Skeletal muscle tissue (tissue), 4 donors: ENCODE data around the gene KRTDAP. TPM values are rescaled to one million over a fixed set of nuclear protein-coding genes. Genes with fewer than 3 reads are reported as not detected.

Source experiments
- H3K27ac ChIP-seq: one replicate; pipeline ENCODE4 v1.7.0; 2013; ENCODE audit warnings: mild to moderate bottlenecking, low read depth, low read length, inconsistent platforms
- H3K27me3 ChIP-seq, 3 donors: one replicate each; pipeline ENCODE4 v1.7.0; 2013; ENCODE audit warnings: low read length in 3 of 3; ENCODE audit not compliant: control insufficient read depth in 3 of 3, insufficient read depth in 3 of 3
- H3K36me3 ChIP-seq, 3 donors: one replicate each; pipeline ENCODE4 v1.7.0; 2013; ENCODE audit warnings: low read length in 3 of 3; ENCODE audit not compliant: control insufficient read depth in 3 of 3, insufficient read depth in 3 of 3
- H3K4me1 ChIP-seq, 3 donors: one replicate each; pipeline ENCODE4 v1.7.0; 2013; ENCODE audit warnings: low read length in 3 of 3, mild to moderate bottlenecking in 3 of 3; ENCODE audit not compliant: control insufficient read depth in 3 of 3, insufficient read depth in 3 of 3
- H3K4me3 ChIP-seq, 3 donors: one replicate each; pipeline ENCODE4 v1.7.0; 2013; ENCODE audit warnings: low read length in 3 of 3
- H3K9ac ChIP-seq, 3 donors: one replicate each; pipeline ENCODE4 v1.7.0; 2013; ENCODE audit warnings: low read length in 3 of 3, mild to moderate bottlenecking in 3 of 3, moderate library complexity in 2 of 3, low read depth in 1 of 3
- H3K9me3 ChIP-seq, 3 donors: one replicate each; pipeline ENCODE4 v1.7.0; 2013; ENCODE audit warnings: low read length in 3 of 3; ENCODE audit not compliant: control insufficient read depth in 3 of 3
- total RNA-seq: library from RNA; depleted of rRNA; stranded (reverse); fragments of >200 nt; gene quantifications from one replicate; pipeline ENCODE4 v1.2.3, GENCODE V29; 2014
- donor health status: Osteomylitis.

The KRTDAP gene
- total RNA-seq, 1 donor from 2014 or later = not detected

DNA sequence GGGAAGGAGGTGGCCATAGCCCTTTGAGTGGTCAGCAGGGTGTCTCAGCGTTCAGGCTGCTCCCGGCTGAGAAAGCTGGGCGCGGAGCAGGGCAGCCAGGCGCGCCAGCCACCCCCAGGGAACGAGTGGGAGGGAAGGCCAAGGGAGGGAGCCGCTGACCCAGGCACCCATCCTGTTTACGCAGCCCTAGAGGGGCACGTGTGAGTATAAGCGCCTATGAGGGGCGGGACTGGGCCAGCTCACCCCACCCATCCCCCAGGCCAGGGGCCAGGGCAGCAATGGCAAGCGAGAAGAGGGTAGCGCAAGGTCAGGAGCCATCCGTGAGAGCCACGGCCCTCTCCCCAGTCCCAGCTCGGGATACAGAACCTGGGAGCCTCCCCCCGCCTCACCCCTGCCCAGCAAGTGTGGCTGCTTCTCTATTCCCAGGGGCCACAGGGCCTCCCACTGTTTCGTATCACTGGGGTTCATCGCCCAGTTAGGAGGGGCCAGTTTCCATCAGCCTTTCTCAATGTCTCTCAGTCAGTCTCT lies 24.1 kb upstream of the KRTDAP start:
- peaks cover 54 to 68% (median 56%) of the 10 kb centered on the region in 3 donors for H3K27me3 ChIP-seq

DNA sequence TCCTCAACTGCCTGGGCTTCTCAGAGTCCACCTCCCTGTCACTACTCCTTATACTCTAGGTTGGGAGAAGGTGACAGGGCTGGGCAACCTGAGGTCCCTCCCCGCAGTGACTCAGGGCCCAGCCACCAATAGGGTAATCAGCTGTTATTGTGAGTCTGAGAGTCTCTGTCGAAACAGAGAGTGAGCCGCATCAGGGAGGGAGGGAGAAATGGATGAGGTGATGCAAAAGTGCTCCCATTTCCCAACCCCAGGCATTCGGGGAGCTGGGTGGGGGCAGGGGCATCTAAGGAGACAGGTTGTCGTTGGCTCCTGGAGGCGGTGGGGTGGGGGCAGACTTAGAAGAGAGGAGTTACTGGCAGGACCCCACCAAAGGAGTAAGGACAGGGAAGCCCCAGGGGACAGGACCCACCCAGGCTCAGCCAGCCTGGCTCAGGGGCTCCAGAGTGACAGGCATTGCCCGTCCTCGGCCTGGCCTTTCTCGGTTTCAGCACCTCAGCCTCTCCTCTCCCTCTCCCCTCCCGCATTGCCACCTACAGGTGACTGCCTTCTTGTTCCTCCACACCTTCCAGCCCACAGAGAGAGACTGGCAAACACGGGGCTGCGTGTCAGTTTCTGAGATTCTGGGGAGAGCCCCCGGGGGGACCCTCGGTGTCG lies 23.5 kb upstream of the KRTDAP start, which contains the start of gene DMKN:
Gene DMKN (minus strand): TSS at position 22 of the 654 bp plus-strand sequence. CDS start 174 bp downstream, outside the sequence.
- Histone ChIP-seq H3K27ac (no peak within 1 kb of the TSS), H3K27me3 (peaks cover 57 to 68% (median 59%) of the 10 kb centered on the region in 3 donors), H3K4me3 (no peak within 1 kb of the TSS), H3K36me3 (no peaks in the 10 kb centered on the region), H3K9ac (no peak within 1 kb of the TSS), H3K9me3 (no peaks in the 10 kb centered on the region), H3K4me1 (peaks cover 5 to 9% (median 5%) of the 10 kb centered on the region in 3 donors)

More for the DNA sequence above, 24.1 kb upstream of the KRTDAP start:
- H3K9me3 ChIP-seq = no peaks in the 10 kb centered on the region
- H3K9ac ChIP-seq = no peak overlapping the region
- no peak overlapping the region for H3K4me3 ChIP-seq
- H3K4me1 ChIP-seq = peaks cover 5 to 9% (median 5%) of the 10 kb centered on the region in 3 donors
- no peaks in the 10 kb centered on the region for H3K36me3 ChIP-seq
- no peak overlapping the region for H3K27ac ChIP-seq

DNA sequence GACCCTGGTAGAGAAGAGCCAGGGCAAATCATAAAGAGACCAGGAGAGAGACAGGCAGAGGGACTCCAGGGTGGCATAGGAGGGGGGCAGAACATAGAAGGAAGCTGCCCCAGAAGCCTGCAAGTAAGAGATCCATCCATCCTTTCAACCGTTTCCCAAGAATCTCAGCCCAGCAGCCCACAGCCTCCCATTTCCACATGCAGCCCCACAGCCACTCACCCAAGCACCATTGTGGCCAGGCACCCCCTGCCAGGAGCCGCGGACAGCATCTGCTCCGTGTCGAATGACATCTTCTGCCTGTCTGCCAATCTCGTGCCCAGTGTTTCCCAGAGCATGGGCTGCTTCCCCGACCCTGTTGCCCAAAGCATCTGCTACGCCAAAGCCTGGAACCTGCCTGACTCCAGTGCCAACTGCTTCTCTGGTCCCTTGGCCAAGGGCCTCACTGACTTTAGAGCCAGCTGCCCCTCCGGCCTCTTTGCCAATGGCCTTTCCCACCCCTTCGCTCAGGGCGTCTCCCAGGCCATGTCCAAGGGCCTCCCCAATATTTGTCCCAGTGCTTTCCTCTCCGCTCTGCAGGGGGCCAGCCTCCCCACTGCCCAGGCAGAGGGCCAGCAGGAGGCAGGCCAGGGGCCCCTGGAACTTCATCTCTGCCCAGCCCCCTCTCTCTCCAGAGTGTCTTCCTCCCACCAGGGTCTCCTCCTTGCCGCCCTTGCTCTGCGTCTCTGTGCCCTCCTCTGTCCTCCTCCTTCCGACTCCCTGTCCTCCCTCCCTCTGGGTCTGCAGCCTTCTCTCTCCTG lies 22.8 kb upstream of the KRTDAP start:
- Histone ChIP-seq H3K27ac (no peak overlapping the region), H3K9me3 (no peaks in the 10 kb centered on the region), H3K4me3 (no peak overlapping the region), H3K4me1 (peaks cover 5 to 9% (median 5%) of the 10 kb centered on the region in 3 donors), H3K27me3 (peaks cover 60 to 69% (median 61%) of the 10 kb centered on the region in 3 donors), H3K36me3 (no peaks in the 10 kb centered on the region), H3K9ac (no peak overlapping the region)

DNA sequence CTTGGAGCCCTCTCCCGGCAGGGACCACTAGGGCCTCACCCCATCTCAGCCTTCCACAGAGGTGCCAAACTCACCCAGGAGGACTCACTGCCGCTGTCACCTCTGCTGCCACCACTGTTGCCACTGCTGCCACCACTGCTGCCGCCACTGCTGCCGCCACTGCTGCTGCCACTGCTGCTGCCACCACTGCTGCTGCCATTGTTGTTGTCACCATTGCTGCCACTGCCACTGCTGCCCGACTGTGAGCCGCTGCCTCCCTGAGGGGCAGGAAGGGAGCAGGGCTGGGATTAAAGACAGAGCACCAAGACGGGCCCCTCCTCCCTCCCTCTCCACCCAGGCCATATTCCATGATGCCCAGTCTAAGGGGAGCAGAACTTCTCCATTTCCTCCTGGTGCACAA lies 21.1 kb upstream of the KRTDAP start:
- Histone ChIP-seq H3K9ac (no peak overlapping the region), H3K27ac (no peak overlapping the region), H3K4me3 (no peak overlapping the region), H3K4me1 (peaks cover 5 to 9% (median 5%) of the 10 kb centered on the region in 3 donors), H3K9me3 (no peaks in the 10 kb centered on the region), H3K27me3 (peaks cover 69 to 76% (median 71%) of the 10 kb centered on the region in 3 donors), H3K36me3 (no peaks in the 10 kb centered on the region)

DNA sequence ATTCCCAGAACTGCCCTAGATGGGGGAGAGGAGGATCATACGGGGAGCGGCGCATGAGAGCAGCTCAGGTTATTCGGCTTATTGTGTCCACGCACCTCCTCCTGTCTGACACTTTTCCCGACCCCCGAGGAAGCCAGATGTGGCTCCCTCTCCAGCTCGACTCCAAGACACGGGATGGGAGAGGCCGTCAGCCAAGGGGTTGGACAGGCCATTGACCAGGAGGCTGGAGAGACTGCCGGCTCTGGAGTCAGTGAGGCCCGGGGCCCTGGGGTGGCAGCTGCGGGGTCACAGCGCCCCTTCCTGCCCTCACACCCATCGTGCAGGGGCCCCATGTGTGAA lies 20.3 kb upstream of the KRTDAP start:
- no peak overlapping the region for H3K4me3 ChIP-seq
- no peak overlapping the region for H3K9ac ChIP-seq
- H3K27me3 ChIP-seq = peaks cover 70 to 83% (median 77%) of the 10 kb centered on the region in 3 donors
- no peaks in the 10 kb centered on the region for H3K9me3 ChIP-seq
- peaks cover 5 to 9% (median 5%) of the 10 kb centered on the region in 3 donors for H3K4me1 ChIP-seq
- H3K36me3 ChIP-seq = no peaks in the 10 kb centered on the region
- no peak overlapping the region for H3K27ac ChIP-seq

DNA sequence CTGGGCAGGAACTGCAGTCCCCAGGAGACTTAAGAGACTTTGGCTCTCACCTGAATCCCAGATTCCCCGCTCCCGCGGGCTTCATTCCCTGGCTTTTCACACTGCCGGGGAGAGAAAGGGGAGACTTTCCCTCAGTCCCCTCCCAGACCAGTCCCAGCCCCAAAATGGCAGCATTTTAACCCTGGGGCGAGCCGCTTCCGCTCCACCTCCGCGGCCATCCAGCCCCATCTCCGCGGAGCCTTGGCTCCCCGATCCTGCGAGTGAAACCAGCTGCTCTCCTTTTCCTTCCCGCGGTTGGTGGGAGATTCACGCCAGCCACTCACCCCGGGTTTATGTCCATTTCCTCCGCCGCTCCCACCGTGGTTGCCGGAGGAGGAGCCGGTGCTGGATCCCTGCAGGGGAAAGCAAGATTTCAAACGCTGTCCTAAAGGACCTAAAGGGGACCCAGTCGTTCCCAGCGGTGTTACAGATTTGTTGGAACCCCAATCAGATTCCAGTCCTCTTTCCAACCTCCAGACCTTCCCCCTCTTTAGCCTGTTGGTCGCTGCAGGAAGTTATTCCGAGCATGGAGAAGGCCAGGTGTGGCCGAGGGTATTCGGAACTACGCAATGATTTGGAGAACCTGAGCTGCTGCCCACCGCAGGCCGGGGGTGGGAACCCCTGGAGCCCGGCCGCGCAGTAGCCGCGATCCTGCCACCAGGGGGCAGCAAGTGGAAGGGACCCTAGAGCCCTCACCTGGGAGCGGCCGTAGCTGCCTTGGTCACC lies 19.8 kb upstream of the KRTDAP start:
- H3K36me3 ChIP-seq = no peaks in the 10 kb centered on the region
- H3K4me1 ChIP-seq = peaks cover 5 to 9% (median 5%) of the 10 kb centered on the region in 3 donors
- peak overlapping the region in 1 of 3 donors; percentile 25 for H3K9ac ChIP-seq
- peaks cover 73 to 88% (median 82%) of the 10 kb centered on the region in 3 donors for H3K27me3 ChIP-seq
- no peak overlapping the region for H3K27ac ChIP-seq
- no peaks in the 10 kb centered on the region for H3K9me3 ChIP-seq
- peak overlapping the region in 1 of 3 donors; percentile 49 for H3K4me3 ChIP-seq

DNA sequence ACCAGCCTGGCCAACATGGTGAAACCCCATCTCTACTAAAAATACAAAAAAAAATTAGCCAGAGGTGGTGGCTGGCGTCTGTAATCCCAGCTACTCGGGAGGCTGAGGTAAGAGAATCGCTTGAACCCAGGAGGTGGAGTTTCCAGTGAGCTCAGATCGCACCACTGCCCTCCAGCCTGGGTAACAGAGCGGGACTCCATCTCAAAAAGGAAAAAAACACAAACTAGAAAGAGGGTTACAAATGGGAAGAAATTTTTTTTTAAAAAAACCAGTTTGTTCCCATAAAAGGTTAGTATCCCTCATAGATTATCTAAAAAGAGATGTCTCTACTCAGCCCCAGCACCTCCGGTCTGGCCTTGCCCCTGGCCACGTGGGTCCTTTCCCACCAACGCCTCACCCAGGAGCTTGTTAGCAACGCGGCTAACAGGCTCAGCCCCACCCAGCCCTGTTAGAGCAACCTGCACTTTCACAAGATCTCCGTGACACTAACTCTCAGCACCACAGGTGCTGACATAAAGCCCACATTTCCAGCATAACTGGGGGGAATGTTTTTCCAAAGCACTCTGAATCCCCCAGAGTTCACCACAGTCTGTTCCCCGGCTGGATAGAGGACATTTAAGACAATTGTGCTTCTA lies 18.9 kb upstream of the KRTDAP start:
- no peak overlapping the region for H3K4me3 ChIP-seq
- H3K27me3 ChIP-seq = peaks cover 68 to 87% (median 78%) of the 10 kb centered on the region in 3 donors
- H3K9me3 ChIP-seq = no peaks in the 10 kb centered on the region
- no peak overlapping the region for H3K27ac ChIP-seq
- H3K9ac ChIP-seq = peak overlapping the region in 1 of 3 donors; percentile 14
- no peaks in the 10 kb centered on the region for H3K36me3 ChIP-seq
- H3K4me1 ChIP-seq = peaks cover 5 to 9% (median 5%) of the 10 kb centered on the region in 3 donors

DNA sequence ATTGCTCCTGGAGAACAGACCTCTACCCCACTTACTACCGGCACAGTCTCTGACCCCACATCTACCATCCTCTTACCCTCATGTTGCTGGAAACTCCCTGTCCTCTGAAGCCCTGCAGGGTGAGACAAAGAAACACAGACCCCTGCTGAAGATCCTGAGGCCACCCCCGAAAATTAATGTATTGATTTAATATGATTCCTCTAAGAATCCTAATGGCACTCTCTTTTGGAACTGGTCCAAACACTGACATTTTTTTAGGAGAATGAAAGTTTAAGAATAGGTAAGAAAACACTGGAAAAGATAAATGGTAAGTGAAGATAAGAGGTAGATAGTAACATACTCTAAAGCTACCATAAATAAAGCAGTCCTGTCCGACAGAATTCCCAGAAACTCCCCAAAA lies 17.9 kb upstream of the KRTDAP start:
- H3K27me3 ChIP-seq = peaks cover 60 to 80% (median 70%) of the 10 kb centered on the region in 3 donors
- no peak overlapping the region for H3K4me3 ChIP-seq
- no peak overlapping the region for H3K27ac ChIP-seq
- H3K36me3 ChIP-seq = no peaks in the 10 kb centered on the region
- H3K9ac ChIP-seq = no peak overlapping the region
- H3K4me1 ChIP-seq = peaks cover 5 to 9% (median 5%) of the 10 kb centered on the region in 3 donors
- H3K9me3 ChIP-seq = no peaks in the 10 kb centered on the region

DNA sequence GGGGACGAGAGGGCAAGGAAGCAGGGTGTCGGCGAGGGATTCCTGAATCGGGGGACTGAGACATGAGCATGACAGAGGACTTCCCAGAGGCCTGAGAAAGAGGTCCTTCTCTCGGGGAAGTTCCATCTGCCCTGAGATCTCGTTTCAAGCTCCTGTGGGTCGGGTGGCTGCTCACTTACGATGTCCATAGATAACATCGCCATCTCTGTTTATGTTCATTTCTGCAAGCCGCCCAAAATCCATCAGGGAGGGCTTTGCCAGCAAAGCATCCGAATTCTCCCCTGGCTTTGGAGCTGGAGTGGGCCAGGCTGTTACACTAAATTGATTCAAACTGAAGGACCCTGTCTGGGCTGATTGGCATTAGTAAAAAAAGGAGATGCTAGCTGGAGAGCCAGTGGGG lies 17.3 kb upstream of the KRTDAP start:
- H3K27me3 ChIP-seq = peaks cover 59 to 79% (median 67%) of the 10 kb centered on the region in 3 donors
- H3K9me3 ChIP-seq = no peaks in the 10 kb centered on the region
- H3K36me3 ChIP-seq = no peaks in the 10 kb centered on the region
- H3K4me1 ChIP-seq = peaks cover 5 to 9% (median 5%) of the 10 kb centered on the region in 3 donors
- H3K9ac ChIP-seq = no peak overlapping the region
- H3K4me3 ChIP-seq = no peak overlapping the region
- no peak overlapping the region for H3K27ac ChIP-seq
